Measurements from ENCODE around the gene CCDC85C.
A peak's percentile ranks its signal among the peaks of the same experiment; 100 is the strongest.

CCDC85C gene

DNA sequence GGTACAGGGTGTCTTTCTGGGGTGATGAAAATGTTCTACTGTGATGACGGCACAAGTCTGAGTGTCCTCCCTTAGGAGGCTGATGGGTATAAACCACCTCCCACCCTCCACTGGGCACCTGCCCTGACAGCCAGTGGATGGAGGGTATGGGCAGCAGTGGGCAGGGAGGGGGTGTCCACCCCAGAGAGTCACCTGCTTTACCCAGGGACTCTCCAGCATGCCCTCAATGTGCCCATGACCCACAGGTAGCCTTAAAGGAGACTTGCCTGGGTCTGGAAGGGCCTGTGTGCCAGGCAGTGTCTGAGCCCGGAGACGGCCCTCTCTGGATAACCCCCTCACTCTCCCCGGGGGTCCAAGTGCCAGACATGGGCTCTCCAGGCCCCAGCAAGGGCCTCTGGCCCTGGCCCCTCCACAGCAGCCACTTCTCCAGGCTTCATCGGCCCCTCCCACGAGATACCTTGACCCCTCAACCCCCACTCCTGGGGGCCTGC is 84.0 kb downstream of the CCDC85C start:
- no peak for DNase-seq

DNA sequence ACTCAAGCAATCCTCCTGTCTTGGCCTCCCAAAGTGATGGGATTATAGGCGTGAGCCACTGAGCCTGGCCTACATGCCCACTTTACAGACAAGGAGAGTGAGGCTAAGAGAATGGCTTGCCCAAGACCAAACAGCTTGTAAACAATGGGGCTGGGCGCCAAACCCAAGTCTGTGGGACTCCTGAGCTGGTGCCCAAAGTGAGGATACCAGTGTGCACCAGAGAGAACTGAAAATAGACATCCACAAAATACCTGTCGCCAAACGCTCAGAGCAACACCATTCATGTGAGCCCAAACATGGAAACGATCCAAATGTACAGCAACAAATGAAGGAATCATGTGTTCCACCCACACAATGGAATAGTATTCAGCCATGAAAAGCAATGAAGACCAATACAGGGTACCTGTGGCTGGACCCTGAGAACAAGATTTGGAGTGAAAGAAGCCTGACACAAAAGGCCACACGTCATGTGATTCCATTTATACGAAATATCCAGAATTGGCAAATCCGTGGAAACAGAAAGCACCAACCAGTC is 84.6 kb downstream of the CCDC85C start:
- DNase-seq: peak; percentile 5 to 6

DNA sequence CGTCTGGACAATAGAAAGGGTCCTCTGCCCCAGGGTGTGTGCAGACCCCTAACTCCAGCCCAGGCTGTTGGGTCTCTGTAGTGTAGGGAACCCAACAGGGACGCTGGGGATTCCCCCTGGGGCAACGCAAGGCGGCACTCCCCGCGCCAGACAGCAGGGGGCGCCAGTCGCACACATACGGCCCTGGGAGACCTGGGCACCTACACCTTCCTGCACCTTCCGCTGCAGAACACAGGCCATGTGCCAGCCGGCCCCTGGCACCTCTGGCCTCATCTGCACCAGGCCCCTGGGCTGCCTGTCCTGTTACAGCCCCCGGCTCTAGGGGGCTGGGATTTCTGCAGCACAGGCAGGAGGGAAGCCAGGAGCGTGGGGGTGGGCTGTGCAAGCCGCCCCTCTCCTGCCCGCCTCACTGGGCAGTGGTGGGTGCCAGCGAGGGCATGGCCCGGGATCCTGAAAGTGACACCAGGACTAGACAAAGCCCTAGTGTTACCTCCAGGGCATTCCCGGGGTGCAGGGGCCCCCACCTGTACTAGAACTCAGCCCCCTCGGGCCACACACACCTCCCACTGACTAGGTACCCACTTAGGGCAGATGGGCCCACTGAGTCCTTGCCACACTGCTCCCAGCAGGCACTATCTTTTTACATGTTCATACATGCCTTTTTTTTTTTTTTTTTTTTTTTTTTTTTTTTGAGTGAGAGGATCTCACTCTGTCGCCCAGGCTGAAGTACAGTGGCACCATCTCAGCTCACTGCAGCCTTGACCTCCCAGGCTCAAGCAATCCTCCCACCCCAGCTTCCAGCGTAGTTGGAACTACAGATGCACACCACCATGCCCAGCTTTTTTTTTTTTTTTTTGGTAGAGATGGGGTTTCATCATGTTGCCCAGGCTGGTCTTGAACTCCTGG is 85.3 kb downstream of the CCDC85C start:
- DNase-seq: peak; percentile 24 to 86

DNA sequence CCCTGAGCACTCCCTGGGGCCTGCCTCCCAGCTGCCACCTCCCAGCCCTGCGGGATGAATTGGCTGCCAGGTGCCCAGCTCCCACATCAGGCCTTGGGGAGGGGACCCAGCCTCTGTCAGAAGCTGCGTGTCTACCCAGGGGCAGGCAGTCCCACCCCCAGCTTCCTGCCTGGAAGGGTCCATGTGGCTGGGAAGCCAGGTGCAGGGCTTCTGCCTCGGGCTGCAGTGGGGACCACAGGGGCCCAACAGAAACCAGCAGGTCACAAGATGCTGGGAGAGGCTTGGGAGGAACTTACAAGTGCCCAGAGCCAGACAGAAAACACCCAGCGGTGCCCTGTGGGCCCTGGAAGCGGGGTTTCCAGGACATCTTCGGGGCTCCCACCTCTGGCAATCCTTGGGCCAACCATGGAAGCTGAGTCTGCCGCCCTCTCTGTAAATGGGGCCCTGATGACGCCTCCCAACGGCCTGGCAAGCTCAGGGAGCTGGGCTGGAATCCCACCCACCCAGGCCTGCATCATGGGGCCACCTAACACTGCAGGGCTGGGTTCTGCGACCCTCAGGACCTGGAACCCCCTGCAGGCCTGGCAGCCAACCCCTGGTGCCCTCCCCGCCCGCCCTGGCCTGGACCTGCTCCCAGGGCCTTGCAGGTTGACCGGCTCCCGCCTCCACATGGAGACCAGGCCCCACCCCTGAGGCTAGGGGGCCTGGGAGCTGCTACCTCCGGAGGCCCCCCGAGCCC is 86.2 kb downstream of the CCDC85C start:
- no peak for DNase-seq

DNA sequence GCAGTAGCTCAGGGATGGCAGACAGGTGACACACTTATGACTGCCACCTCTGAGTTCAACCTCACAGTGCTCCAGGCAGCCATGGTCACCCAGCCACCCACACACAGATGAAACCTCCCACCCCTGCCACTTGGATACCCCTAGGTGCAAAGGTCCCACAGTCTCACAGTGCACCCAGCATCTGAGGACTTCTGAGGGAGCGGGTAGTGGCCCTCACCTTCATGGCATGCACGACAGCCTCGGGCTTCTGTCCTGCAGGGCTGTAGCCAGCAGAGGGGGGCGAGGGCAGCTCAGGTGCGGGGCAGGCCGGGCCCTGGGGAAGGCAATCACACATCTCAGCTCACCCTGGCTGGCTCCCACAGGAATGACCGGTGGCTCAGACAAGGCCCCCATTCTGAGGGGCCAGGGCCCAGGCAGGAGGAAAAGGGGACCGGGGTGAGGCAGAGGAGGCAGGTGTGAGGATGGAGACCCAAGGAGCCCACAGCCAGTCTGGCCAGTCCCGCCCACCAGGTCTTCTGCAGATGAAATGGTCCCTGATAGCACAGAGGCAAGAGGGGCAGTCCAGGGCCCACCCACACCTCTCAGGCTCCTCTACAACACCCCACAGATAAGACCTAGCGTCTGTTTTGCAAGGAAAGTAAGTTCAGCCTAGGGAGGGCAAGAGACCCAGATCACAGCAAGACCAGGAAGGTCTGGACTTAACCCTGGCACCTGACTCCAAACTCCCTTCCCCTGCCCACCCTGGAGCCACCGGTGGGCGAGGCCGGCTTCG is 87.0 kb downstream of the CCDC85C start:
- no peak for DNase-seq

DNA sequence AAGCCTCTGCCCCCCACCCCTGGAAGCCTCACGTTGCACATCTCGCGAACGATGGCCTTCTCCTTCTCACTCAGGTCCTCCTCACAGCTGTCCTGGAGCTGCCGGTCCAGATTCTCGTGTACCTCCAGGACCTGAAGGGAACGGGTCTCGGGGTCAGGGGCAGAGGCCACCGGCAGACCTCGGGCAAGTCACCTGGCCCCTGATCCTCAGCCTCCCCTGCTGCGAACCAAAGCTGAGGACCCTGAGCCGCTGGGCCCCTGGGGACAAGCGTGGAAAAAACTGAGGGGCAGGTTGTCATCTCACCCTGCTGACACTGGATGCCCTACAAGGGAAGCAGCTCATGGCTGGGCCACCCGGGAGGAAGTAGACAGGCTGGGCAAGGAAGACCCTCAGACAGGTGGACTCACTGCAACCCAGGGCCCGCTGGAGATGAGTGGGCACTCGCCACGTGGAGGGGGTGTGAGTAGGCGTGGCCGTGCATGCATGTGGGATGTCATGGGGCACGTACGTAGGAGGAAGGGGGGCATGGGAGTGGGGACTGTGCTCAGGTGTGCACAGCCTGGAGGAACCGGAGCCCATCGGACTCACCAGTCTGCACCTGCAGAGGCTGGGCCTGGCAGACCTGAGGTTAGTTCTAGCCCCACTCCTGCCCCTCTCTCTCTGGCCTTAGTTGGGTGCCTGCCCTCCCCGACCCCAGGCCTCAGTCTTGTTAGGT is 87.7 kb downstream of the CCDC85C start:
- DNase-seq: no peak

DNA sequence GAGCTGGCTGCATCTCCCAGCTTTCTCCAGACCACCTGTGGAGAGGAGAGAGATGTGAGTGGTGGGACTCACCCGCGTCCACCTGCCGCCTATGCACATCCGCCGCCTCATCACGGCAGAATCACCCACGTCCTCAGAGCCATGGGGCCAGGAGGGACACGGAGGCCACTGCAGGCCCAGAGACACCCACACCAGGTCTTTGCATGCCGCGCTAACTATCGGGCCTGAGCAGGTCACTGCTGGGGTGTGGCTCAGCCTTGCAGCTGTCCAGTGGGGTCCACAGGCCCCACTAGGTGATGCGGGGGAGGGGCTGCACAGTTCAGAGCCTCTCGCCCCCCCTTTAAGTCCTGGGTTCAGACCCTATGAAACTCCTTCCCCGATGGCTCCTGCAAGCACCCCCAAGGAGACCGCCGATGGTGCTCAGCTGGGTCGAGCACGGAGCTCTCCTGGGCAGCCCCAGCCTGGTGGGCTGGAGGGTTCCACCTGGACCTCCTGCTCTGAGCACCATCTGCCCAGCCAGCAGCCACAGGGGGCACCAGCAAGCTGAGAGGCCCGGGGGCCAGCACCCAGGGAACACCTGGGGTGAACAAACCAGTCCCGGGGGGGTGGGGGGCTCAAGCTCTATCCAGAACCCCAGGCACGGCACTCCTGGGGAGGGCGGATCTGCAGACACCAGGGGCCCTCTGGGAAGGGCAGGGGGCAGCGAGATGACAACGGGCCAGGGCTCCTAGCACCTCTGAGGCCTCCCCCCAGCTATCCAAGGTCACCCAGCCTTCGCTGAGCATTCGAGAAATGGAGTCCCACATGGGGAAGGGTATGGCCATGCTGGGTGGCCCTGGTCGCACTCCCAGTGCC is 88.5 kb downstream of the CCDC85C start:
- no peak for DNase-seq

DNA sequence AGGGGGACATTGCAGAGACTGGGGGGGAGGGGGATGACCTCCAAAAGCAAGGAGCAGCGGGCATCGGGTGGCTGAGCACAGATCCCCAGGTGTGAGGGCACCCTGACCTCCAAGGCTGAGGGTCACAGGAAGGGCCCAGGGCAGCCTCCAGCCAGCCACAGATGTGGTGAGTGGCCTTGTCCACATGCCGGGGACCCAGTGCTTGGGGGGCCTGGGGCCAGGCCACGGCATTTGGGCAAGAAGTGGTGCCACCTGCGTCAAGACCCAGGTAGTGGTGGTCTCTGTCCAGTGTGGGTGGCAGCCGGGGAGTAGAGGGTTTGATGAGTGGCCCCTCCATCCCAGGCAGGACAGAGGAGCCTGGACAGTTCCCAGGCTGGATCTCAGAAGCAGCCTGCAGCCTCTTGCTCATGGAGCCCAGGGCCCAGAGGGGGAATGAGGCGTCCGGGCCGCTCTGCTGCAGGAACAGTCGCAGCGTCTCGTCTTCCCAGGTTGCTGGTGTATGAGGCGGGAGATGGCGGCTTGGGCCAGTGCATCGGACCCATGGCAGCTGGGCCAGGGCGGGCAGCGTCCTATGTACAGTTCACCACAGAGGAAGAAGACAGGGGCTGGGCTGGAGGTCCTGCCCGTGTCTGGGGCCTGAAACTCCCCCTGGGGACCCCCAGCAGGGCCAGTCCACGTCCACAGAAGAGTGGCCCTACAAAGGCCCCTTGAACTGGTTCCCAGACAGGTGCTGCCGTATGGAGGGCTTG is 89.3 kb downstream of the CCDC85C start:
- DNase-seq: no peak

DNA sequence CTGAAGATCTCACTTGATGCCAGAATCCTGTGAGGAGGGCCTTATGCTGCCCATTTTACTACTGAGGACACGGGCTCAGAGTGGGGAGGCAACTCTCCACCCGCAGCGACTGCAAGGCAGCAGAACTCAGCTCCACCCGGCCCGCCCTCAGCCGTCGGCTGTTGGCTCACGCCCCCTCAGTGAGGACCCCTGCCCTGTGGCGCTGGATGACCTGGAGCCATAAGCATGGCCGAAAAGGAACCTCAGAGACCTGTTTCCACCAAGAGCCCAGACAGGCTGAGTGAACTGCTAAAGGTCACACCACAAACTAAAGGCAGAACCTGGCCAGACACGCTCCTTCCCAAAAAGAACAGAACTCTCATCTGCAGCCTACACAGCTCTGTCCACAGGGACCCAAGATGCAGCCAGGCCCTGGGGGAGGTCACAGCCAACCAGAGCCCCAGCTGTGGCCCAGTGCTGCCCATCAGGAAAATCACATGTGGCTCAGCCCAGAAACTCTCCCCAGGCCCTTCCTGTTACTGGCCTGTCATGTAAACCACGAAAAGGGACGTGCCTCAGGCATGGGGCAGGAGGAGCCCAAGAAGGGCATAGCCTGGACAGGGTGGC is 90.0 kb downstream of the CCDC85C start:
- DNase-seq: peak in 1 of 2 donors; percentile 9

DNA sequence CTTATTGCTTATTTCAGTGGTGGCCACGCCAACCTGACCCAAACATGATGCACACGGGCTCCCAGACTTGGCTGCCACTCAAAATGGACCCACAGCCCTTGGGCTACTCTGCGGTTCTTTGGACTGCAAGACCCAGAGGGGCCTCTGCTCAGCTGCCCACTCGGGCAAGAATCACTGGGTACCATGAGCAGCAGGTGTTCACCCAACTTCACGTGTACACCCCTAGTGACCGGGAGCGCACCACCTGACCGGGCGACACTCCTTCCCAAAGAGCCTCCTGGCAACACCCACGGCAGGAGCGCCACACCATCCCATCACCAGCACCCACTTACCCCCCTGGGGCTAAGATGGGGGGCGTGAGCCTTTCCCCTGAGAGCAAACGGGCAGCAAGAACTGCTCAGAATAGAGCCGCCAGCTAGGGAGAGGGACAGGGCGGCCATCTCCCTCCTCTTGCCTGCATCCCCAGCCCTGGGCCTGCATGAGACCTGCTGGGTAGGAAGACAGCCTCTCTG is 90.8 kb downstream of the CCDC85C start:
- DNase-seq: no peak

DNA sequence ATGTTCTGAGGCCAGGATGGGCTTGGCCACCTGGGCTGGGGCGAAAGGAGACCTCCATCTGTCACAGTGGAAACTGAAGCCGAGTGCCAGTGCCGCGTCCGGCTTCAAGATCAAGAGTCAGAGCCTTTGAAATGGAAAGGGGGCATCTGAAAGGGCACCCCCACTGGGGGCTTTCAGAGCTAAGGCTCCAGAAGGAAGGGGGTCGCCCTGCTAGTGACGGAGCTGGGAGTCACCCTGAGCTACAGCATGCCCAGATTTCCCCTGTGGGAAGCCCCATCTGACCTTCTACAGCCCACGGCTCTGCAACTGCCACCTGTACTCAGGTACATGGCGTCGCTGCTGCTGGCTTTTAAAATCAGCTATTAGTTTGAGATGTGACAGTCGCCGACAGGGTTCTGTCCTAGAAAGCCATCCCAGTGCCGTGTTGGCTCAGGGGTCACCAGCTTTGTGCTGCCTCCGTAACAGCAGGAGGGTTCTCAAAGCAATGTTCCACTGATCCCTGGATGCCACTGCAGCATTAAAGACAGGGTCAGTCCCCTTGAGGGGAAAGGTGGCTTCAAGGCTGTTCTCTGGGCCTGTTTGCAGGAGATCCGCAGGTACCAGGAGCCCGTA is 91.3 kb downstream of the CCDC85C start:
- no peak for DNase-seq

DNA sequence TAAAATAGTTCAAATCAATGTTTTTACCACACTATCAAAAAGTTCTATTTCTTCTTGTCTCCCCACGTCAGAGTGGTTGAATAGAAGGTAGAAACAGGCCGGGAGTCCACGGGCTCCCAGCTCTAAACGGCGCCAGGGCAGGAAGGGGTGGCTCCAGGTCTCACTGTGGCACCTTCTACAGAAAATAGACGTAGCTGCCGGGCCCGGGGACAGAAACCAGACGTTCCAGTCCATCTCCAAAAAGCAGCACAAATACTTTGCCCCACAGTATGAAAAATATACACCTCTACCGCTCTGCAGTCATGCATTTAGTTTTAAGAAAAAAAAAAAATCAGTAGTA is 91.9 kb downstream of the CCDC85C start:
- no peak for DNase-seq

DNA sequence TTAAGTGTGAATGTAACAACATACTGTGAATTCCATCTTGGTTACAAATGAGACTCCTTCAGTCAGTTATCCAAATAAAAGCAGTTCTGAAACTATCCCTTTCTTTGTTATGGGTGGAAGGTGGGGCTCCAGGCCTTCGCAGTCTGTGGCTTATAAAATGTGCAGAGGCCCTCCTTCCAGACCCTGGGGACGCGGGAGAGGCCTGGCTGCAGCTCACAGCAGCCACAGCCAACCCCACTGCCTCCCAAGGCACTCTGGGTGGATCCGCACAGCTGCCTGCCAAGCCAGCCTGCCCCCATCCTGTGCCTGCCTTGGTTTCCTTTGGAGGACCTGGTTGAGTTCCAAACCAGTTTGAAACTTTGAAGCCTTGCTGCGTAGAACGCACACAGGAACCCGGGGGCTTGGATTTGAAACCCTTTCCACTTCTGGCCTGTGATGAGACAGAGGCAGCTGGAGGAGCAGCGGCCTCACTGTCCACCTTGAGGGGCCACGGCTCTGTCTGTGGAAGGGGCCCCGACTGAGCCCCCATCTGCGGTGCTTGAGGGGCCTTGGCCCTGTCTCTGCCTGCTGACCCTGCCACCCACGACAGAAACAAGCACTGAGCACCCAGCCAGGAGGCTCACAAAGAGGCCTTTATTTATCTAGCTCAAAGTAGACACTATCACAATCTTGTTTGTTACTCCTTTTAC is 92.4 kb downstream of the CCDC85C start:
- no peak for DNase-seq

DNA sequence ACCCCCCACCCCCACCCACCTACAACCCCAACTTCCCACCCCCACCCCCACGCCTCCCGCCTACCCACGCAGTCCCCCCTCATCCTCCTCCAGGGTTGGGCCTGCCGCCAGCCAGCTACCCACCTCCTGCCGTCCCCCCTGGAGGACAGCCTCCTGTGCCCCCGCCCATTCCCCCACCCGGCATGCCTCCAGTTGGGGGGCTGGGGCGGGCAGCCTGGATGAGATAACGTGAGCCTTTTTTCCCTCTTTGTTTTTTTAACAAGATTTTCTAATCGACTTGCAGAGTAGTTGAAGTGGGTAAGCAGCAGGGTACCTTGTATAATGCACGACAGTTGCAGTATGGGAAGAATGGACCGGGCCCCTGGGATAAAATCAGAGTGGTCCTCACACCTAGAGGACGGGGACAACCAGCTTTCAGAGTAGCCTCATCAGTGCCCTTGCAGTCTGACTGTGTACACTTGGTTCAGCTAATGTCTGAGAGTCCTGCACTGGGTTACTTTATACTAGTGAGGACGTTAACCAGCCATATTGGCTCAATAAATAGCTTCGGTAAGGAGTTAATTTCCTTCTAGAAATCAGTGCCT is 93.4 kb downstream of the CCDC85C start:
- DNase-seq: no peak

DNA sequence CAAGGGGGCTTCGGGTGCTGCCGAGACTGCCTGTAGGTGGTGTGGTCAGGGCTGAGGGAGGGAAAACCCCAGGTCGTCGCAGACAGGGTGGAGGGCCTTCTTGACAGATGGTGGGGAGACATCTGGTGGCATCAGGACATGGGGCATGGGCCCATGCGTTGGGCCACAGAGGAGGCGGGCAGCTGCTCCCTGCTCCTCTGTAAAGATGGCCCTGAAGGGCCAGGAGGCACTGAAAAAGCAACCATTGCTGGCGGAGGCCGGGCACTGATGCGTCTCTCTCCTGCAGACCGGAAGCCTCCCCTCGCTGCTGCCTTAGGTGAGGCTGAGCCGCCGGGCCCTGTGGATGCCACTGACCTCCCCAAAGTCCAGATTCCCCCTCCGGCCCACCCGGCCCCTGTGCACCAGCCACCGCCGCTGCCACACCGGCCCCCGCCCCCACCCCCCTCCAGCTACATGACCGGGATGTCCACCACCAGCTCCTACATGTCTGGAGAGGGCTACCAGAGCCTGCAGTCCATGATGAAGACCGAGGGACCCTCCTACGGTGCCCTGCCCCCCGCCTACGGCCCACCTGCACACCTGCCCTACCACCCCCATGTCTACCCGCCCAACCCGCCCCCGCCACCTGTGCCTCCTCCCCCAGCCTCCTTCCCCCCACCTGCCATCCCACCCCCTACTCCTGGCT is 94.0 kb downstream of the CCDC85C start:
- DNase-seq: no peak

DNA sequence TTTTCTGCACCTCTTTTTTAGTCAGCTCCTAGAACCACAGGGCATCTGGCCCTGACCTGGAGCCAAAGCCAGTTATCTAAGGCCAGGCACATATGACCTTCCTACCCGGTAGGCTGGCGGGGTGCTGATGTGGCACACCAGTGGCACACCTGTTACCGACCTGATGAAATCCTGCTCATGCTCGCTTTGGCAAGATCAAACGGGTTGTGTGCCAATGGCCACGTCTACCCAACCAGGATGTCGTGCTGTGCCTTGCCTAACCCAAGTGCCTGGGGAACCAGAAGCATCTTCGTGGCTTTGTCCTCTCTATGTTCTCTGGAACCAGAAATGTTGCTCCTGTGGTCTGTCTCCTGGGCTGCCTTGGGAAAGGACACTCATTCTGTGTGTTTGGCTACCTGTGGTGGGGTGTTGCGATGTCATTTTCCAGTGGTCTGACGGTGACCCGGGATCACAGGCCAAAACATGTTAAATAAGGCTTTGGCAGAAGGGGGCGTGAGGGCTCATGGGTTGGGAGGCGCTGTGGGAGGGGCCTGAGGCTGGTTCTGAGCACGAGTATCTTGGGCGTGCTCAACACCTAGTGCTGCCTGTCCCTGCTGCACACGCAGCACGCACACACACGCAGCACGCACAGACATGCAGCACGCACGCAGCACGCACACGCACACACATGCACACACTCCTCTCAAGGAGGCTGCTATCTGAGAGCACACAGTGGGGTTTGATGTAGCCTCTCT is 94.9 kb downstream of the CCDC85C start:
- no peak for DNase-seq

Measured in inflammatory macrophage treated with lipopolysaccharide for 1 hour (primary cell).